ENCODE results near the gene CMC1. TPM values are rescaled to one million over a fixed set of nuclear protein-coding genes. Genes with fewer than 3 reads are reported as not detected.

Gene CMC1
- total RNA-seq, 1 experiment from 2014 or later, result 18.0 TPM

- Histone ChIP-seq H3K9me3 (no peaks in the 10 kb centered on the region), H3K27me3 (no peaks in the 10 kb centered on the region), H3K36me3 (peaks cover 7% of the 10 kb centered on the region), H3K4me3 (no peak overlapping the region)
- no peak for DNase-seq
Observed at GRCh38 chr3:28322464-28322863, 81.0 kb downstream of the CMC1 start.

GRCh38 chr3:28326458-28326926 lies 85.1 kb downstream of the CMC1 start:
- no peak for DNase-seq
- no peaks in the 10 kb centered on the region for H3K27me3 ChIP-seq
- H3K4me3 ChIP-seq, result no peak overlapping the region
- H3K36me3 ChIP-seq, result peaks cover 7% of the 10 kb centered on the region
- H3K9me3 ChIP-seq, result no peaks in the 10 kb centered on the region

- Histone ChIP-seq H3K36me3 (peaks cover 12% of the 10 kb centered on the region), H3K9me3 (no peaks in the 10 kb centered on the region), H3K4me3 (no peak overlapping the region), H3K27me3 (no peaks in the 10 kb centered on the region)
- no peak for DNase-seq
Observed at GRCh38 chr3:28328188-28329151, 87.1 kb downstream of the CMC1 start.

- Histone ChIP-seq H3K27me3 (no peaks in the 10 kb centered on the region), H3K36me3 (peaks cover 10% of the 10 kb centered on the region; the same call in 1 of the 2 replicates), H3K9me3 (no peaks in the 10 kb centered on the region), H3K4me3 (no peak overlapping the region)
- no peak for DNase-seq
Observed at GRCh38 chr3:28334552-28334951, 93.1 kb downstream of the CMC1 start.

GRCh38 chr3:28335246-28335645 lies 93.8 kb downstream of the CMC1 start:
- H3K9me3 ChIP-seq, result no peaks in the 10 kb centered on the region
- H3K4me3 ChIP-seq, result no peak overlapping the region
- H3K27me3 ChIP-seq, result no peaks in the 10 kb centered on the region
- H3K36me3 ChIP-seq, result peaks cover 12% of the 10 kb centered on the region; the same call in 1 of the 2 replicates
- no peak for DNase-seq

GRCh38 chr3:28337230-28337629 lies 95.8 kb downstream of the CMC1 start:
- Histone ChIP-seq H3K4me3 (no peak overlapping the region), H3K27me3 (no peaks in the 10 kb centered on the region), H3K36me3 (peaks cover 12% of the 10 kb centered on the region; the same call in 1 of the 2 replicates), H3K9me3 (no peaks in the 10 kb centered on the region)
- DNase-seq, result no peak

- no peaks in the 10 kb centered on the region for H3K9me3 ChIP-seq
- H3K4me3 ChIP-seq, result no peak overlapping the region
- peaks cover 2% of the 10 kb centered on the region; the same call in 1 of the 2 replicates for H3K36me3 ChIP-seq
- DNase-seq, result no peak
- no peaks in the 10 kb centered on the region for H3K27me3 ChIP-seq
Observed at GRCh38 chr3:28343144-28343543, 101.7 kb downstream of the CMC1 start.

GRCh38 chr3:28345690-28346089 lies 104.3 kb downstream of the CMC1 start:
- no peak for DNase-seq
- no peaks in the 10 kb centered on the region for H3K36me3 ChIP-seq
- H3K9me3 ChIP-seq, result no peaks in the 10 kb centered on the region
- H3K4me3 ChIP-seq, result no peak overlapping the region
- H3K27me3 ChIP-seq, result no peaks in the 10 kb centered on the region

GRCh38 chr3:28347374-28348264 lies 106.2 kb downstream of the CMC1 start:
- DNase-seq, result no peak
- H3K27me3 ChIP-seq, result no peaks in the 10 kb centered on the region

GRCh38 chr3:28348265-28348628 lies 106.8 kb downstream of the CMC1 start:
- DNase-seq, result no peak

More at GRCh38 chr3:28347374-28348264, 106.2 kb downstream of the CMC1 start:
- Histone ChIP-seq H3K9me3 (no peaks in the 10 kb centered on the region), H3K4me3 (peak overlapping the region; percentile 88), H3K36me3 (no peaks in the 10 kb centered on the region)

GRCh38 chr3:28348629-28349468 lies 107.4 kb downstream of the CMC1 start, which contains the start of the genes AZI2 and ZCWPW2:
AZI2 (minus strand) TSS chr3:28348824; CDS start chr3:28340617, 8,207 bp downstream.
ZCWPW2 (plus strand) TSS chr3:28348721; CDS start chr3:28413069, 64,348 bp downstream.
- Histone ChIP-seq H3K4me3 (peak within 1 kb of the TSS; percentile 88), H3K36me3 (no peaks in the 10 kb centered on the region; the same call in 1 of the 2 replicates), H3K9me3 (no peaks in the 10 kb centered on the region), H3K27me3 (no peaks in the 10 kb centered on the region)
- peak; percentile 91 for DNase-seq

More at GRCh38 chr3:28348265-28348628, 106.8 kb downstream of the CMC1 start:
- Histone ChIP-seq H3K4me3 (peak overlapping the region; percentile 88), H3K27me3 (no peaks in the 10 kb centered on the region), H3K36me3 (no peaks in the 10 kb centered on the region; the same call in 1 of the 2 replicates), H3K9me3 (no peaks in the 10 kb centered on the region)

GRCh38 chr3:28349469-28350000 lies 108.1 kb downstream of the CMC1 start:
- Histone ChIP-seq H3K4me3 (peak overlapping the region; percentile 88), H3K27me3 (no peaks in the 10 kb centered on the region), H3K36me3 (no peaks in the 10 kb centered on the region; the same call in 1 of the 2 replicates), H3K9me3 (no peaks in the 10 kb centered on the region)
- no peak for DNase-seq

Data from MG63 (cell line).